Measurements from ENCODE around the gene NOP56.
A peak's percentile ranks its signal among the peaks of the same experiment; 100 is the strongest.
"Not testable (repeated sequence)": the region's sequence is repeated elsewhere in the genome, so short reads cannot be mapped to it uniquely, and the experiment has no call there.

Gene NOP56

GRCh38 chr20:2687514-2687913, 35.1 kb downstream of the NOP56 start:
- no peak for DNase-seq (ENCODE audit: low read depth in 2 of 2)

DNA sequence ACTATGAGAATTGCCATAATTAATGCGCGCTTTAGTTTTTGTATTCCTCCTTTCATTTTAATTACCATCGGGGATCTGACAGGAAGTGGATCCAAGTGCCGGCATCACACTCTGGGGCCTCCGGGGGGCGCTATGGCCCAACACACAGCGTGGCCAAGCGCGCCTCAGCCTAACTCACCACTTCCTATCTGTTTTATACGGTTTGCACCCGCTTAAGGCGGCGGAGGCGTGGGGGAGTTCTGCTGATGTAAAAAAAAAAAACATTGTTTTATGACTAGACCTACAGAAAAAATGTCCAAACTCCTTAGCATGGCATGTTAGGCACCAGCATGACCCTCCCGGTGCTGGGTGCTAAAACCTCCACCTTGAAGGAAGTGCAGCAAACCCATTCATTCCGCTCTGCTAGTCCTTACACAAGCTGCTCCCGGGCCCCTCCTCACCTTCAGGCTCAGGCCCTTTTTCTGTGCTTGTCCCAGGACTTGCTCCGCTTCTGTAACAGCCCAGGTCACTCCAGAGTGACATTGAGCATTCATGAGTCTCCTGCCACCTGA, 35.7 kb downstream of the NOP56 start:
- peak; percentile 62 for DNase-seq (ENCODE audit: low read depth in 2 of 2)

DNA sequence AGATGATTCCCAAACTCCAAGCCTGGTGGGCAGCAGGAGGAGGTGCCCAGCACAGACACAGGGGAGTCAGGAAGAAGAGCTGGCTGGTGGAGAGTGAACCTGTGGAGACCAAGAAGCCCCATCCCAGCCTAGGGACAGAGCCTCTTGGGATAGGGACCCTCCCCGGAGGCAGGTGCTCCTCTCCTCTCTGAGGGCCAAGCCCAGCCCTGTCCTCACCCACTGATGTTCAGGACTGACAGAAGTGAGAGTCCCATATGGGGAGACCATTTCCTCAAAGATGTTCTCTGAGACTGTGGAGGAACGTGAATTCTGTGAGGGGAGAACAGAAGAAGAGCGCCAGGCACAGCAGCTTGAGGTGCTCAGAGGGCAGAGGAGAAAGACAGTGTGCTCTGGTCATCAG, 37.8 kb downstream of the NOP56 start:
- DNase-seq (ENCODE audit: low read depth in 2 of 2): no peak

GRCh38 chr20:2690718-2691117, 38.3 kb downstream of the NOP56 start:
- no peak for DNase-seq (ENCODE audit: low read depth in 2 of 2)

DNA sequence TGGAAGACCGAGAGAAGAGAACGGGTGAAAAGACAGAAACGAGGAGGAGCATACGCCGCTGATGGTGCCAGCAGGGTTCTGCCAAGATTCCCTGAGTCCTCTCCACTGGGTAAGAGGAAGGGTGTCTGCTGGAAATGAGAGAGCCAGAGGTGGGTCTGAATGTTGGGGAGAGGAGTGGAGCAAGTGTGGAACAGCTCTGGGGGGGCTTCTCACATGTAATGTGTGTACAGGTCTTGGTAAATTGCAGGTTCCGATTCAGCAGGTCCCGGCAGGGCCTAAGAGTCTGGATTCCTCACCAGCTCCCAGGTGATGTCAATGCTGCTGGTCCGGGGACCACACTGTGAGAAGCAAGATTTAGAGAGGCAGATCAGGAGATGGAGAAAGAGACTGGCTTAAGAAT, 38.7 kb downstream of the NOP56 start:
- DNase-seq (ENCODE audit: low read depth in 2 of 2): no peak

DNA sequence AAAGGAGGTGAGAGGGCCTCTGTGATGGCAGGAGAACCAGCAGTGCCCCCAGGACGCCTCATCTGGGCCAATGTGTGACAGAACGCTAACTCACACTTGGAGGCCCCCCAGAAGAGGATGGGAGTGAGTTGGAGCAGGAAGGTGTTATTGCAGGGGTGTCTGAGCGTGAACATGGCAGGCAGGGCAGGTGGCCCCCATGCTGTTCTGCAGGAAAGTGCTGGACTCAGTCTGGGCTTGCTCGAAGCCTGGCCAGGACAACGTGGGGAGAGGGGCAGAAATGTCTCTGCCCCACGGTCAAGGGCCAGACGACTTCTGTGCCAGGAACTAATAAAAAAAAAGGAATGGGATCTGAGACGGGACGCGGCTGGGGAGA, 39.2 kb downstream of the NOP56 start:
- no peak for DNase-seq (ENCODE audit: low read depth in 2 of 2)

DNA sequence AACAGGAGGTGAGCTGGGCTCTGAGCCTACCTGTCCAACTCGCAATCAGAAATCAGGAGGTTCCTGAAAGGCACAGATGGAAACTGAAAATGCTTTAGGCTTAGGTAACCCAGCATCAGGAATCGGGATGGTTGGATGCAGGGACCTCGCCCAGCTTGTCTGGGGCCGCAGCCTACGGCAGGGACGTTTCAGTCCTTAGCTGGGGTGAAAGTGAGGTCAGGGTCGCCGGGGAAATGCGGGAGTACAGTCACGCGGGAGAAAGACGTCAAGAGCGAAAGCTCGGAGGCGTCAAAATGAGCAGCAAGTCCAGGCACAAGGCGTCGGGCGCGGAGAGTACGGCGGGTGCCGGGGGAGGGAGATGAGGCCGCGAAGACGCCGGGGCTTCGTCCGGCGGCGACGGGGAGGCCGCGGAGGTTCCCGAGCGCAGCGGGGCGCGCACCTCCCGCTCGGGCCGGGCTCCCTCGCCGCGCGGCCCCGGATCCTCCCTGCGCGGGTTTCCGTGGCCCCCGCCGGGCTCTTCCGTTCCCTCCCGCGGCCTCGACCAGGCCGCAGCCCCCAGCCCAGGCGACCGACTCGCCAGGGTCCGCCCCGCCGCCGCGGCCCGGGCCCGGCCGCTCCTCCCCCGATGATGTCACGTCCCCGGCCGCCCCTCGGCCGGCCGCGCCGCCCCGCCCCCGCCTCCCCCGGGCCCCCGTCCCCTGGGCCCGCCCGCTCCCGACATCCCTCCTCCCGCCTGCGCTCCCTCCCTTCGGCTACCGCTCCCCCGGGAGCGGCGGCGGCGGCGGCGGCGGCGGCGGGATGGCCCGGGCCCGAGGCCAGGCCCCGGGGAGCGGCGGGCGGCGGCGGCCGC, 39.8 kb downstream of the NOP56 start, which contains the start of gene EBF4:
Gene EBF4 (plus strand): TSS at position 745 of the 850 bp plus-strand sequence. CDS start 866 bp downstream, outside the sequence.
- DNase-seq (ENCODE audit: low read depth in 2 of 2): no peak

DNA sequence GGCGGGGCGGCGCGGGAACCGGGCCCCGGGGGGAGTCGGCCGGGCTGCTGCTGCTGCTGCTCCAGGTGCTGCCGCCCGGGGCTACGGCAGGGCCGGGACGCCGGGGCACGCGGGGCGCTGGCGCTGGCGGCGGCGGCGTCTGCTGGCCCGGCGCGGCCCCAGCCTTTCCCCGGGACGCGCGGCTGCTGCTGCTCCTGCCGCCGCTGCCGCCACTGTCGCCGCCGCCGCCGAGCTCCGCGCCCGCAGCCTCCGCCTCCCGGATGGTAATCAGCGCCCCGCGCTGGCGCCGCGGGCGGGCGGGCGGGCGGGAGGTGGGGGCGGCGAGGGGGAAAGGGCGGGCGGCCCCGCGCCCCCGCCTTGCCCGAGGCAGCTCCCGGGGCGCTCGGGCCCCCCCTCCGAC, 40.5 kb downstream of the NOP56 start:
- no peak for DNase-seq (ENCODE audit: low read depth in 2 of 2)

- DNase-seq (ENCODE audit: low read depth in 2 of 2): peak in 1 of 2 donors; percentile 30
These were observed 41.0 kb downstream of the NOP56 start for GRCh38 chr20:2693286-2694007.

GRCh38 chr20:2694008-2694471, 41.6 kb downstream of the NOP56 start:
- no peak for DNase-seq (ENCODE audit: low read depth in 2 of 2)

DNA sequence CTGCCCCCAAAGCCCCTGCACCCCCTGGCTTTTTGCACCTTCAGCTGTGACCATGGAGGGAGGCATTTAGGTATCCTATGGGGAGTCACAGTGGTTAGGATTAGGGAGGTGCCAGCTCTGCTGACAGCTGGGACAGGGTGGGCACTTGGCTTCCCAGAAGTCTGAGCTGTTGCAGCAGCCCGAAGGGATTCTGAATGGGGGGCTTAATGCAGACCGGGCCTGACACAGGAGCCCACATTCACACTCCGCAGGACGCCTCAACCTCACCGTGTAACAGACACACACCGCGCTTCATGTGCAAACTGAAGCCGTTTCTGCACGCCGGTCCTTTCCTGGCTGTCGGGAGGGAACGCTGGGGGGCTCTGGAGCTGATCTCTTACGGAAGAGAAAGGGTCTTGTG, 42.1 kb downstream of the NOP56 start:
- DNase-seq (ENCODE audit: low read depth in 2 of 2): no peak

DNA sequence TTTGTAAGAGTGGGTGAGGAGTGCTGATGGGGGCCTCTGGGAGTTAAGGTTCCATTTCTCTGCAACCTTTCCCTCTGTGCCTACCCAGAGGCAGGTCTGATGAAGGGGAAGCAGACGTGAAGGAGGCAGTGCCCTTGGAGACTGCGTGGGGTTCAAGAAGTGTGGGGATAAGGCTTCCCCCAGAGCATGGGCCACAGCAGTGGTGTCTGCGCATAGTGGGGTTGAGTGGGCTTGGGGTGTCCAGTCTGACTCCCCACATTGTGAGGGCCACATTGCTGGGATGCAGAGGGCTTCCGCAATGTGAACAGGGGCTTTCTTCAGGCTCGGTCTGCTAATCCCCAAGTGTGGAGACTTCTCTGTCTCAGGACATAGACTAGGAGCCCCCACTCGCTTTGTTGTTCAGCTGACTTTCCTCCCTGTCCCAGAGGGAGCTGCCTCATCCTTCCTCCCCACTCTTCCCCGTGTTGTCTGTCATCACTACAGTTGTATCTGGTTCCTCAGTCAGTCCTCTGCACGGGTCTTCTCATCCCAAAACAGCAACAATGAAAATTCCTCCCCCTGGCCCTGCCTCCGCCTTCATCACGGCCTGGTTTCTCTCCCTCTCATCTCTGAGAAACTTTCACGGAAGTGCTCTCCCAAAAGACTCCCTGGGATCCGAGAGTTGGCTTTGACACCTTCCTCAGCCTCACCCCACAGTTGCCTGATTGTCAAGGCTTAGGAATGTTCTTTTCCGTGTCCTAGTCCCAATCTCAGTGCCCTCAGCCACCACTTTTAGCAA, 43.0 kb downstream of the NOP56 start:
- DNase-seq (ENCODE audit: low read depth in 2 of 2): no peak

DNA sequence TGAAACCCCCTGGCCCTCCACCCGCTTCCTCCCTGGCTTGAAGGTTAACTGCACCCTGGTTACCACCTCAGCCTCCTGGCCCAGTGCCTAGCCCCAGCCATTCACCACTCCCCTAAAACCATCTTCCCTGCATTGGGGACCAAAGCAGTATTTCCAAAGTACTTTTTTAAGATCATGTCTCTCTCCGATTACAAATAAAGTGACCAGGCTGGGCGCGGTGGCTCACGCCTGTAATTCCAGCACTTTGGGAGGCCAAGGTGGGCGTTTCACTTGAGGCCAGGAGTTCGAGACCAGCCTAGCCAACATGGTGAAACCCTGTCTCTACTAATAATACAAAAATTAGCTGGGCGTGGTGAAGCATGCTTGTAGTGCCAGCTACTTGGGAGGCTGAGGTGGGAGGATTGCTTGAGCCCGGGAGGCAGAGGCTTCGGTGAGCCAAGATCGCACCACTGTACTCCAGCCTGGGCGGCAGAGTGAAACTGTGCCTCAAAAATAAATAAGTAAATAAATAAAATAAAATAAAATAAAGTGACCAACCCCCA, 43.6 kb downstream of the NOP56 start:
- DNase-seq (ENCODE audit: low read depth in 2 of 2): not testable (repeated sequence)

DNA sequence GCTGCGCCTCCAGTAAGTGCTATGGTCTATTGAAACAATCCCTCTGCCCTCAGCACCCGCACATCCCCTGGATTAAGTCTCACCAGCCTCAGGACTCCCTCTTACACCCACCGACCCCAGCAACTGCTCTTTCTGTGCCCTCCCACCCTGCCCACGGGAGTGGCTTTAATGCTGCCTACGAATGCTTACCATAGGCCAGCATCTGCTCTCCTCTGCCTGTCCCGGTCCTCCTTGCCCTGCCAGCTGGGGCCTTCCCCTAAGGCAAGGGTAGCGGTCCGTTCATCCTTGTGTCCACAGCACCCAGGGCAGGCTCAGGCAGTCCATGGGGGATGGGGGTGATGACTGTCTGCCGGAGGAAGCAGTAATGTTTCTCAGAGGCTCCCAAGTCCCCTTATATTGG, 44.2 kb downstream of the NOP56 start:
- DNase-seq (ENCODE audit: low read depth in 2 of 2): no peak

- no peak for DNase-seq (ENCODE audit: low read depth in 2 of 2)
These were observed 45.3 kb downstream of the NOP56 start for GRCh38 chr20:2697768-2698167.

- no peak for DNase-seq (ENCODE audit: low read depth in 2 of 2)
These were observed 45.9 kb downstream of the NOP56 start for GRCh38 chr20:2698186-2698817.

GRCh38 chr20:2698912-2699311, 46.5 kb downstream of the NOP56 start:
- DNase-seq (ENCODE audit: low read depth in 2 of 2): no peak

- no peak for DNase-seq (ENCODE audit: low read depth in 2 of 2)
These were observed 47.5 kb downstream of the NOP56 start for GRCh38 chr20:2699775-2700413.

DNA sequence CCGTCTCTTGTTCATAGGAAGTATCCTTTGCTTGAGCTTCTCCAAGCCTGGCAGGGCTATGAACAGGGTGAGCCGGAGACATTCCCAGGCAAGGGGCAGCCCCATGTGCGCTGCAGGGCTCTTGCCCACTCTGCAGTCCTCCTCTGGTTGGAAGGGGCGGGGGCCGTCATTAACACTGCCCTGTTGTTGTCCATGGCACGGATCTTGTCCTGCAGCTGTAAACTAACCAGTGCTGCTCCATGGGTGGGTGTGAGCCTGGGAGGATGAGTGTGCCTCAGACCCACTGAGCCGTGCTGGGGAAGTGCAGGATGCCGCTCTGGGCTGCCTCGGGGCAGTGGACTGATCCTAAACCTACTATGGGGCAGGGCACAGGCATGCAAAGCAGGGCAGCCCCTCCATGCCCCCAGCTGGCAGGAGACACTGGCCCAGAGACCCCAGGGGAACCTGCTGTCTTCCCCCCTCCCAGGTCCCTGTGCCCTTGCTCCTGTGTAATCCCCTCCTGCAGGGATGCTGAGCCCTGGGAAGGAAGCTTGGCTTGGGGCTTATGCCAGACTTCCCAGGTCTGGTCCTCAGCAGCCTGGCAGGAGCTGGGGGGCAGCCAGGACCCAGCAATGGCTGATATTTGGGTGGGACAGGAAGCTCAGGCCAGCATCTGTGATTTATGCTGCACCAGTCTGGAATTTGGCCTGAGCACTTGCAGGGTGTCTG, 48.6 kb downstream of the NOP56 start:
- no peak for DNase-seq (ENCODE audit: low read depth in 2 of 2)

GRCh38 chr20:2701671-2702081, 49.2 kb downstream of the NOP56 start:
- no peak for DNase-seq (ENCODE audit: low read depth in 2 of 2)

Measured in stimulated activated CD8-positive, alpha-beta memory T cell treated with anti-CD3 and anti-CD28 coated beads, Interleukin-15, amount 100 ng/mL, for 48 hours (primary cell).